Upper lobe of right lung (tissue), 1 donor: Measurements from ENCODE around the gene NOL12. TPM values are rescaled to one million over a fixed set of nuclear protein-coding genes. Genes with fewer than 3 reads are reported as not detected.
"Not testable (repeated sequence)": the region's sequence is repeated elsewhere in the genome, so short reads cannot be mapped to it uniquely, and the experiment has no call there.

ENCODE experiments used
- ATAC-seq: fragments of 200-7000 bp; cut with Tn5 transposase; one replicate; pipeline ENCODE4 v1.9.1; 2020; ENCODE audit warnings: mild to moderate bottlenecking, moderate library complexity
- DNase-seq: peaks from one replicate; pipeline ENCODE4 v3.0.0-alpha.2; 2020
- H3K27ac ChIP-seq: fragments of 200-600 bp; one replicate; pipeline ENCODE4 v1.8.0; 2022
- H3K27me3 ChIP-seq: fragments of 200-600 bp; one replicate; pipeline ENCODE4 v1.8.0; 2022; ENCODE audit warnings: mild to moderate bottlenecking
- H3K36me3 ChIP-seq: fragments of 200-600 bp; one replicate; pipeline ENCODE4 v1.8.0; 2022
- H3K4me1 ChIP-seq: fragments of 200-600 bp; one replicate; pipeline ENCODE4 v1.8.0; 2022
- H3K4me3 ChIP-seq: fragments of 200-600 bp; one replicate; pipeline ENCODE4 v1.8.0; 2022; ENCODE audit warnings: mild to moderate bottlenecking
- H3K9me3 ChIP-seq: fragments of 200-600 bp; one replicate; pipeline ENCODE4 v1.8.0; 2022
- CTCF ChIP-seq: fragments of 200-600 bp; IDR thresholded peaks from one replicate; pipeline ENCODE4 v1.8.0; 2022; ENCODE audit warnings: antibody characterized with exemption
- intact Hi-C: fragments of 100-400 bp; cut with DNase I; formaldehyde crosslinking; loops from one replicate; pipeline ENCODE4 v1.11.0; 2022
- total RNA-seq: library from RNA; stranded (reverse); fragmentation: NEBNext Ultra II Directional; extraction: Animal tissue kit (Norgen Biotek cat#: 25700); gene quantifications from one replicate; pipeline ENCODE4 v1.2.1, GENCODE V29; 2021
- donor health status: DM: no; HTN: yes; CAD: no; lungs with severe emphysema.

Gene NOL12
- total RNA-seq, 1 donor from 2014 or later, result 21.6 TPM

DNA sequence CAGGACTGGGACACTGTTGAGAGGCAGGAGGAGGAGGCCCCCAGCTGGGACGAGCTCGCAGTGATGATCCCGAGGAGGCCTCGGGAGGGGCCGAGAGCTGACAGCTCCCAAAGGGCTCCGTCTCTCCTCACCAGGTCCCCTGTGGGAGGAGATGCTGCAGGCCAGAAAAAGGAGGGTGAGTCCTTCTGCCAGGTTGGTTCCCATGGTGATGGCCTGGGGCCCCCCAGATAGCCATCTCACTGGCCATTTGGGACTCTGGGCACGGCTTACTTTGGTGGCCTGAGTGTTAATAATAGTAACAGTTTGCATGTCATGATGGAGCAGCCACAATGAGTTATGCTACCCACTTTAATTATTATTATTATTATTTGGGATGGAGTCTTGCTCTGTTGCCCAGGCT, 29.6 kb downstream of the NOL12 start:
- no peak for TF ChIP-seq CTCF
- DNase-seq, result no peak
- Histone ChIP-seq H3K27ac (no peak overlapping the region), H3K27me3 (no peaks in the 10 kb centered on the region), H3K4me3 (no peak overlapping the region), H3K36me3 (no peaks in the 10 kb centered on the region), H3K4me1 (no peaks in the 10 kb centered on the region), H3K9me3 (no peaks in the 10 kb centered on the region)
- intact Hi-C loops, result no loop called here
- ATAC-seq, result no peak

DNA sequence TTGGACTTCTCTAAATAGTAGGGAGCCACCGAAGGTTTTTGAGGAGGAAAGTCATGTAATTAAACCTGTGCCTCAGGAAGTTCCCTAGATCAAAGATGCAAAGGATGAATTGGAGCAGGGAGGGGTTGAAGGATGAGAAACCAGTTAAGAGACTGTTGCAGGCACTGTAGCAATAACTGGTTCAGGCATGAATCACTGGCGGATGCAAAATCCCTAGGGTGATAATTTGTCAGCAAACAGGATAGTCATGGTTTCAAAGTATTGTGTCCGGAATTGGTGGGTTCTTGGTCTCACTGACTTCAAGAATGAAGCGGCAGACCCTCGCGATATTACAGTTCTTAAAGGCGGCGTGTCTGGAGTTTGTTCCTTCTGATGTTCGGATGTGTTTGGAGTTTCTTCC, 30.6 kb downstream of the NOL12 start:
- H3K9me3 ChIP-seq, result no peaks in the 10 kb centered on the region
- H3K27me3 ChIP-seq, result no peaks in the 10 kb centered on the region
- ATAC-seq (no peak), DNase-seq (no peak)
- no peak overlapping the region for H3K27ac ChIP-seq
- intact Hi-C loops, result no loop called here
- TF ChIP-seq CTCF, result no peak
- no peak overlapping the region for H3K4me3 ChIP-seq
- H3K4me1 ChIP-seq, result no peaks in the 10 kb centered on the region
- no peaks in the 10 kb centered on the region for H3K36me3 ChIP-seq

DNA sequence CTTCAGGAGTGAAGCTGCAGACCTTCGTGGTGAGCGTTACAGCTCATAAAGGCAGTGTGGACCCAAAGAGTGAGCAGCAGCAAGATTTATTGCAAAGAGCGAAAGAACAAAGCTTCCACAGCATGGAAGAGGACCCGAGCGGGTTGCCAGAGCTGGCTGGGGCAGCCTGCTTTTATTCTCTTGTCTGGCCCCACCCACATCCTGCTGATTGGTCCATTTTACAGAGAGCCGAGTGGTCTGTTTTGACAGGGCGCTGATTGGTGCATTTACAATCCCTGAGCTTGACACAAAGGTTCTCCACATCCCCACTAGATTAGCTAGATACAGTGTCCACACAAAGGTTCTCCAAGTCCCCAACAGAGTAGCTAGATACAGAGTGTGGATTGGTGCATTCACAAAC, 31.1 kb downstream of the NOL12 start:
- ATAC-seq, DNase-seq, H3K27me3 ChIP-seq, H3K4me3 ChIP-seq, H3K27ac ChIP-seq, H3K9me3 ChIP-seq, H3K36me3 ChIP-seq, H3K4me1 ChIP-seq, intact Hi-C loops: not testable (repeated sequence)

DNA sequence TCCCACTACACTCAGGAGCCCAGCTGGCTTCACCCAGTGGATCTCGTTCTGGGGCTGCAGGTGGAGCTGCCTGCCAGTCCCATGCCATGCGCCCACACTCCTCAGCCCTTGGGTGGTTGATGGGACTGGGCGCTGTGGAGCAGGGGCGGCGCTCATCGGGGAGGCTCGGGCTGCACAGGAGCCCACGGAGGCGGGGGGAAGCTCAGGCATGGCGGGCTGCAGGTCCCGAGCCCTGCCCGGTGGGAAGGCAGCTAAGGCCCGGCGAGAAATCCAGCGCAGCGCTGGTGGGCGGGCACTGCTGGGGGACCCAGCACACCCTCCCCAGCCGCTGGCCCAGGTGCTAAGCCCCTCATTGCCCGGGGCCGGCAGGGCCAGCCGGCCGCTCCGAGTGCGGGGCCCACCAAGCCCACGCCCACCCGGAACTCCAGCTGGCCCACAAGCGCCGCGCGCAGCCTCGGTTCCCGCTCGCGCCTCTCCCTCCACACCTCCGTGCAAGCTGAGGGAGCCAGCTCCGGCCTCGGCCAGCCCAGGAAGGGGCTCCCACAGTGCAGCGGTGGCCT, 31.7 kb downstream of the NOL12 start:
- H3K4me1 ChIP-seq, H3K36me3 ChIP-seq, H3K27ac ChIP-seq, H3K27me3 ChIP-seq, H3K4me3 ChIP-seq, intact Hi-C loops, H3K9me3 ChIP-seq, ATAC-seq, DNase-seq: not testable (repeated sequence)

GRCh38 chr22:37725551-37726240, 39.6 kb downstream of the NOL12 start:
- peak; percentile 5 for ATAC-seq
- no peak for DNase-seq
- intact Hi-C loops, result no loop called here

DNA sequence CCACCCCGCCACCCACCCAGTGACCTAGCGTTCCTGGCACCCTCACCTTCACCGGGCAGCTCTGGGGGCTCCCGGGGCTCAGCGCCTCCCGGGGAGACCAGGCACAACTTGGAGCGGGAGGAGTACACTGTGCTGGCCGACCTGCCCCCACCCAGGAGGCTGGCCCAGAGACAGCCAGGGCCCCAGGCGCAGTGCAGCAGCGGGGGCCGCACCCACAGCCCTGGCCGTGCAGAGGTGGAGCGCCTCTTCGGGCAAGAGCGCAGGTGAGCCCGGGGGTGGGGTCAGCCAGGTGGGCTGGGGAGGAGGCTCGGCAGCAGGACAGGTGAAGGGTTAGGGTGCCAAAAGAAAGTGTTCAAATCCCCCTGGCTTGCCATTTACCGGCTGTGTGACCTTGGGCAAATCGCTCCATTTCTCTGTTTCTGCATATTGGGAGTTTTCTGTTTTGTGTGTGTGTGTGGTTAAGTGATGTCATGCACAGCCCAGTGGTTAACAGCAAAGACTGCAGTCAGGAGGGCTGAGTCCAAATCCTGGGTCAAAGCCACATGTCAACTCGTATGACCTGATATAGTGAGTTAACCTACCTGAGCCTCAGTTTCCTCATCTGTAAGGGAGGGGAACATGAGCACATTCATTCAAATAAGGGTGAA, 40.2 kb downstream of the NOL12 start:
- ATAC-seq (peak; percentile 22), DNase-seq (no peak)
- H3K4me1 ChIP-seq, result peaks cover 25% of the 10 kb centered on the region
- no peaks in the 10 kb centered on the region for H3K9me3 ChIP-seq
- no peaks in the 10 kb centered on the region for H3K36me3 ChIP-seq
- intact Hi-C loops, result no loop called here
- H3K27ac ChIP-seq, result no peak overlapping the region
- TF ChIP-seq CTCF, result no peak
- H3K27me3 ChIP-seq, result no peaks in the 10 kb centered on the region
- no peak overlapping the region for H3K4me3 ChIP-seq

More at GRCh38 chr22:37725551-37726240, 39.6 kb downstream of the NOL12 start:
- no peaks in the 10 kb centered on the region for H3K27me3 ChIP-seq
- peaks cover 19% of the 10 kb centered on the region for H3K4me1 ChIP-seq
- H3K27ac ChIP-seq, result no peak overlapping the region
- no peak overlapping the region for H3K4me3 ChIP-seq
- no peaks in the 10 kb centered on the region for H3K36me3 ChIP-seq
- H3K9me3 ChIP-seq, result no peaks in the 10 kb centered on the region
- no peak for TF ChIP-seq CTCF
